SK-N-SH treated with all-trans-retinoic acid at 6 μM for 48 hours (cell line): ENCODE results near the gene CD4.

Experiments used
- ARNTL ChIP-seq: fragments of 450-650 bp; formaldehyde crosslinking; IDR thresholded peaks from 2 replicates; pipeline ENCODE4 v1.5.0; 2020; ENCODE audit warnings: low read depth, mild to moderate bottlenecking, moderate library complexity, borderline replicate concordance
- CSDC2 ChIP-seq: fragments of 250-450 bp; sonication (Bioruptor Pico); IDR thresholded peaks from 2 replicates; pipeline ENCODE4 v1.5.0; 2020; ENCODE audit warnings: mild to moderate bottlenecking, moderate library complexity
- OSR1 ChIP-seq: fragments of 250-450 bp; sonication (Bioruptor Pico); IDR thresholded peaks from 2 replicates; pipeline ENCODE4 v1.8.0; 2022; ENCODE audit warnings: moderate library complexity, mild to moderate bottlenecking, inconsistent platforms
- PPARA ChIP-seq: fragments of 250-450 bp; sonication (Bioruptor Pico); IDR thresholded peaks from 2 replicates; pipeline ENCODE4 v1.5.0; 2020; ENCODE audit warnings: mild to moderate bottlenecking, borderline replicate concordance
- SNAI2 ChIP-seq: fragments of 250-450 bp; sonication (Bioruptor Pico); IDR thresholded peaks from 2 replicates; pipeline ENCODE4 v1.5.0; 2020; ENCODE audit warnings: mild to moderate bottlenecking, moderate library complexity
- TCF4 ChIP-seq: fragments of 250-450 bp; sonication (Bioruptor Pico); IDR thresholded peaks from 2 replicates; pipeline ENCODE4 v1.8.0; 2021; ENCODE audit warnings: mild to moderate bottlenecking, moderate library complexity, borderline replicate concordance
- ZC3H10 ChIP-seq: fragments of 250-450 bp; sonication (Bioruptor Pico); IDR thresholded peaks from 2 replicates; pipeline ENCODE4 v1.5.1; 2021; ENCODE audit warnings: mild to moderate bottlenecking, moderate library complexity
- ZFP3 ChIP-seq: fragments of 250-450 bp; sonication (Bioruptor Pico); IDR thresholded peaks from 2 replicates; pipeline ENCODE4 v1.5.0; 2020; ENCODE audit warnings: mild to moderate bottlenecking, moderate library complexity
- ZFP30 ChIP-seq: fragments of 450-650 bp; formaldehyde crosslinking; IDR thresholded peaks from 2 replicates; pipeline ENCODE4 v1.5.0; 2022; ENCODE audit warnings: mild to moderate bottlenecking, moderate library complexity

- no peak for TF ChIP-seq OSR1 (CRISPR knock-in tag)
- no peak for TF ChIP-seq ZFP30 (CRISPR knock-in tag)
- no peak for TF ChIP-seq ZC3H10
- TF ChIP-seq SNAI2 (CRISPR knock-in tag): no peak
- TF ChIP-seq TCF4 (CRISPR knock-in tag): no peak
- no peak for TF ChIP-seq PPARA (CRISPR knock-in tag)
- TF ChIP-seq ZFP3 (CRISPR knock-in tag): no peak
- TF ChIP-seq ARNTL (CRISPR knock-in tag): no peak
- no peak for TF ChIP-seq CSDC2 (CRISPR knock-in tag)
These were observed 58.3 kb downstream of the CD4 start for GRCh38 chr12:6847676-6848075.
